HEK293T (cell line): ENCODE data around the gene TBC1D16.

Experiments used
- BHLHE40 ChIP-seq: fragments of 450-650 bp; IDR thresholded peaks from 2 replicates; pipeline ENCODE4 v1.6.1; 2016; ENCODE audit warnings: mild to moderate bottlenecking, moderate library complexity, borderline replicate concordance
- ELF4 ChIP-seq: fragments of 450-650 bp; IDR thresholded peaks from 2 replicates; pipeline ENCODE4 v1.6.1; 2017; ENCODE audit warnings: antibody characterized with exemption
- FOXM1 ChIP-seq: fragments of 450-650 bp; IDR thresholded peaks from 2 replicates; pipeline ENCODE4 v1.6.1; 2017; ENCODE audit warnings: mild to moderate bottlenecking, borderline replicate concordance
- SP1 ChIP-seq: fragments of 450-650 bp; IDR thresholded peaks from 2 replicates; pipeline ENCODE4 v1.6.1; 2017

DNA sequence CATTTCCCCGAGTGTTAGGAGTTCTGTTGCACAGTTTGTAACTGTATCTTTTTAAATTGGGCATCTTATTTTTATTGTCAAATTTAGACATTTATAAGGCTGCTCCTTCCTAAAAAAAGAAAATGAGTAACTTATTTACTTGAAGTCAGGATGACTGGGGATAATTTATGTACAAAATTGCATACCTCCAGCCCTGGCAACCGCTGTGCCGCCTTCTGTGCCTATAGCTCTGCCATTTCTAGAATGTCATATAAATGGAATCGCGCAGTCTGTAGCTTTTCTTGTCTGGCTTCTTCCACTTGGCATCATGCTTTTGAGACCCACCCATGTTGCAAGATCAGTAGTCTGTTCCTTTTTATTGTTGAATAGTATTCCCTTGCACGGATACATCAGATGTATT, 36.7 kb upstream of the TBC1D16 start:
- TF ChIP-seq ELF4 = no peak
- no peak for TF ChIP-seq FOXM1
- no peak for TF ChIP-seq BHLHE40
- TF ChIP-seq SP1 = no peak
